DOHH2 (cell line): ENCODE results near the gene ACTN4.

Source experiments
- H3F3A ChIP-seq: fragments of 200-600 bp; sonication (generic), shearing (Covaris generic); 2 replicates; pipeline ENCODE4 v1.6.0; 2016; ENCODE audit warnings: antibody characterized with exemption, mild to moderate bottlenecking; ENCODE audit not compliant: control insufficient read depth, insufficient read depth
- H3K27ac ChIP-seq: fragments of 200-600 bp; sonication (generic); 2 replicates; pipeline ENCODE4 v1.5.1; 2014; ENCODE audit warnings: low read depth, mild to moderate bottlenecking, low read length, moderate library complexity
- H3K27me3 ChIP-seq: fragments of 200-600 bp; sonication (generic); 2 replicates; pipeline ENCODE4 v1.6.1; 2014; ENCODE audit warnings: mild to moderate bottlenecking, low read length, mixed read lengths; ENCODE audit not compliant: control insufficient read depth
- H3K36me3 ChIP-seq: fragments of 200-600 bp; sonication (generic); 2 replicates; pipeline ENCODE4 v1.6.1; 2014; ENCODE audit warnings: mild to moderate bottlenecking, low read length, moderate library complexity, mixed read lengths; ENCODE audit not compliant: control insufficient read depth
- H3K4me1 ChIP-seq: fragments of 200-600 bp; sonication (generic); 2 replicates; pipeline ENCODE4 v1.6.1; 2014; ENCODE audit warnings: mild to moderate bottlenecking, low read length, mixed read lengths; ENCODE audit not compliant: control insufficient read depth
- H3K4me2 ChIP-seq: fragments of 200-600 bp; sonication (generic); 2 replicates; pipeline ENCODE4 v1.6.0; 2014; ENCODE audit warnings: mild to moderate bottlenecking, low read length, moderate library complexity
- H3K4me3 ChIP-seq: fragments of 200-600 bp; sonication (generic); 2 replicates; pipeline ENCODE4 v1.5.1; 2014; ENCODE audit warnings: mild to moderate bottlenecking, low read length, mixed read lengths
- H3K79me2 ChIP-seq: fragments of 200-600 bp; sonication (generic); 2 replicates; pipeline ENCODE4 v1.6.1; 2014; ENCODE audit warnings: mild to moderate bottlenecking, low read length, mixed read lengths; ENCODE audit not compliant: control insufficient read depth
- H3K9me2 ChIP-seq: fragments of 200-600 bp; sonication (generic); replicated peaks from 2 replicates; pipeline ENCODE4 v1.6.1; 2014; ENCODE audit warnings: mild to moderate bottlenecking, low read length, mixed read lengths; ENCODE audit not compliant: control insufficient read depth
- H3K9me3 ChIP-seq: fragments of 200-600 bp; sonication (generic); 2 replicates; pipeline ENCODE4 v1.6.1; 2014; ENCODE audit warnings: antibody characterized with exemption, low read length, mixed read lengths; ENCODE audit not compliant: control insufficient read depth, insufficient read depth
- H4K20me1 ChIP-seq: fragments of 200-600 bp; sonication (generic); 2 replicates; pipeline ENCODE4 v1.6.0; 2014; ENCODE audit warnings: low read depth, mild to moderate bottlenecking, antibody characterized with exemption, low read length, moderate library complexity; ENCODE audit not compliant: control insufficient read depth, insufficient read depth
- EZH2phosphoT487 ChIP-seq: fragments of 200-600 bp; sonication (generic); IDR thresholded peaks from 2 replicates; pipeline ENCODE4 v1.6.1; 2017; ENCODE audit warnings: borderline replicate concordance, mild to moderate bottlenecking, antibody characterized with exemption, low read length, moderate library complexity, mixed read lengths
- TF ChIP-seq, protein P1 (sequence below): fragments of 200-600 bp; sonication (generic); IDR thresholded peaks from one replicate; pipeline ENCODE4 v1.5.1; 2014; ENCODE audit warnings: antibody characterized with exemption, mild to moderate bottlenecking, low read depth, low read length; ENCODE audit not compliant: poor library complexity, severe bottlenecking

ACTN4 gene

DNA sequence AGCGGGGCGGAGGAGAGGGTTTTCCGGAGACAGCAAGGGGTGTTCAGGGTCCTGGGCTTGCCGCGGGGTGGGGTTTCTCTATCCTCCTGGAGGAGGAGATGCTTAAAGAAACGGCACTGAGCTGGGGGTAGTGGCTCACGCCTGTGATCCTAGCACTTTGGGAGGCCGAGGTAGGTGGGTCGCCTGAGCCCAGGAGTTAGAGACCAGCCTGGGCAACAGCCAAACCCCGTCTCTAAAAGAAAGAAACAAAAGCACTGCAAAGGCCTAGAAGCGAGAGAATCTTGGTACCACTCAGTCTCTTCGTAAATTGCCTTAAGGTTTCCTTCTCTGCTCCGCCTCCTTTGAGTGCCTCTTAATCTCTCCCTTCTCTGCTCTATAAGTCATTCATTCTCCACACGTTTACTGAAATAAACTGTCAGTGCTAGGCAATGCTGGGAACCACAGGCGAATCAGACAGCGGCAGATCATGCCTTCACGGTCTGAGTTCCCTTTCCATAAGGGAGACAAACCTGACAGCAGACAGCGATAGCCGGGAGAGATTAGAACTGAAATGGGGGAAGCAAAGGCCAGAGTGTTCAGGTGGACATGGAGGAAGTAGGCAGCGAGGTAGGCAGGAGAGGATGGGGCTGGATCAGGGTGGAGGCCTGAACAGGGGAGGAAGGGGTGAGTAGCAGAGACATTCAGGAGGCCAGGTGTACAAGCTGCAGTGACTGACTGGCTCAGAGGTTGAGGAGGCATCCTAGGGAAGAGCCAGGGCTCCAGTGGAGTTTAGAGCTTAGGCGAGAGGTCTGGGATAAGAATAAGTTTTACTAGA, 27.9 kb upstream of the ACTN4 start:
- peak overlapping the region; percentile 98 for H3K4me2 ChIP-seq
- H3K4me1 ChIP-seq: peaks cover 40% of the 10 kb centered on the region
- H4K20me1 ChIP-seq: peaks cover 8% of the 10 kb centered on the region; the same call in 1 of the 2 replicates
- no peaks in the 10 kb centered on the region for H3K9me2 ChIP-seq
- H3K36me3 ChIP-seq: peaks cover 66% of the 10 kb centered on the region
- peak overlapping the region; percentile 44 for H3K27ac ChIP-seq
- peak overlapping the region; percentile 90 for H3K4me3 ChIP-seq
- peaks cover 8% of the 10 kb centered on the region for H3F3A ChIP-seq
- peaks cover 61% of the 10 kb centered on the region for H3K79me2 ChIP-seq
- no peaks in the 10 kb centered on the region for H3K27me3 ChIP-seq
- TF ChIP-seq EZH2phosphoT487: no peak
- TF ChIP-seq, protein P1, sequence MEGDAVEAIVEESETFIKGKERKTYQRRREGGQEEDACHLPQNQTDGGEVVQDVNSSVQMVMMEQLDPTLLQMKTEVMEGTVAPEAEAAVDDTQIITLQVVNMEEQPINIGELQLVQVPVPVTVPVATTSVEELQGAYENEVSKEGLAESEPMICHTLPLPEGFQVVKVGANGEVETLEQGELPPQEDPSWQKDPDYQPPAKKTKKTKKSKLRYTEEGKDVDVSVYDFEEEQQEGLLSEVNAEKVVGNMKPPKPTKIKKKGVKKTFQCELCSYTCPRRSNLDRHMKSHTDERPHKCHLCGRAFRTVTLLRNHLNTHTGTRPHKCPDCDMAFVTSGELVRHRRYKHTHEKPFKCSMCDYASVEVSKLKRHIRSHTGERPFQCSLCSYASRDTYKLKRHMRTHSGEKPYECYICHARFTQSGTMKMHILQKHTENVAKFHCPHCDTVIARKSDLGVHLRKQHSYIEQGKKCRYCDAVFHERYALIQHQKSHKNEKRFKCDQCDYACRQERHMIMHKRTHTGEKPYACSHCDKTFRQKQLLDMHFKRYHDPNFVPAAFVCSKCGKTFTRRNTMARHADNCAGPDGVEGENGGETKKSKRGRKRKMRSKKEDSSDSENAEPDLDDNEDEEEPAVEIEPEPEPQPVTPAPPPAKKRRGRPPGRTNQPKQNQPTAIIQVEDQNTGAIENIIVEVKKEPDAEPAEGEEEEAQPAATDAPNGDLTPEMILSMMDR: no peak
- no peaks in the 10 kb centered on the region for H3K9me3 ChIP-seq

DNA sequence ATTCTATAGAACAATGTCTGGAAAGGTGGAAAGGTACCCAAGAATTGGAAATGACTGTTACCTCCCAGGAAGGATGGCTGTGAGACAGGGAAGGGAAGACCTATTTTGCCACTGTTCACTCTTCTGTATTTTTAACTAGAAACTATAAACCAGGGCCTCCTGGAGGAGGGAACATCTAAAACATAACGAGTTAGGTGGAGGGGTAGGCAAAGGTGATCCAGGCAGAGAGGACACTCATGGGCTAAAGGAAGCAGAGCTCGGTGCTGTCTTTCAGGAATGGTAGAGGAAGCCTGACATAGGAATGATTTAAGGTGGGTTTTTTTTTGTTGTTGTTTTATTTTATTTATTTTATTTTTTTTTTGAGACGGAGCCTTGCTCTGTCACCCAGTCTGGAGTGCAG, 22.6 kb upstream of the ACTN4 start:
- Histone ChIP-seq H4K20me1 (peaks cover 5% of the 10 kb centered on the region; the same call in 1 of the 2 replicates), H3K4me1 (peaks cover 7% of the 10 kb centered on the region), H3K27me3 (no peaks in the 10 kb centered on the region), H3K9me3 (no peaks in the 10 kb centered on the region), H3K27ac (no peak overlapping the region), H3K36me3 (peaks cover 85% of the 10 kb centered on the region), H3K4me3 (no peak overlapping the region), H3K79me2 (peaks cover 29% of the 10 kb centered on the region), H3K4me2 (no peak overlapping the region), H3F3A (peaks cover 2% of the 10 kb centered on the region; the same call in 1 of the 2 replicates), H3K9me2 (no peaks in the 10 kb centered on the region)
- TF ChIP-seq, protein P1: no peak
- no peak for TF ChIP-seq EZH2phosphoT487

DNA sequence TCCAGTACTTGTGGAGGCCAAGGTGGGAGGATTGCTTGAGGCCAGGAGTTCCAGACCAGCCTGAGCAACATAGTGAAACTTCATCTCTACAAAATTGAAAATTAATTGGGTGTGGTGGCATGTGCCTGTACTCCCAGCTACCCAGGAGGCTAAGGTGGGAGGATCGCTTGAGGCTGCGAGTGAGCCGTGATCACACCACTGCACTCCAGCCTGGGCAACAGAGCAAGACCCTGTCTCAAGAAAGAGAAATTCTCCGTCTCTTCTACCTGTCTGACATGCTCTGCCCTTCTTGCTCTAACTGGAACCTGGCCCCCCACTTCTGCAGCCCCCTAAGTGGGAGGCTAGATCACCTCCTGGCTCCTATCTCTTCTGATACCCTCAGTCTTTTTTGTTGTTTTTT, 21.0 kb upstream of the ACTN4 start:
- H3K27me3 ChIP-seq: no peaks in the 10 kb centered on the region
- H3F3A ChIP-seq: peaks cover 2% of the 10 kb centered on the region; the same call in 1 of the 2 replicates
- peaks cover 76% of the 10 kb centered on the region for H3K36me3 ChIP-seq
- H3K9me2 ChIP-seq: no peaks in the 10 kb centered on the region
- no peak for TF ChIP-seq EZH2phosphoT487
- TF ChIP-seq, protein P1: no peak
- peaks cover 14% of the 10 kb centered on the region for H3K79me2 ChIP-seq
- H3K4me3 ChIP-seq: no peak overlapping the region
- no peaks in the 10 kb centered on the region for H4K20me1 ChIP-seq
- H3K9me3 ChIP-seq: no peaks in the 10 kb centered on the region
- H3K4me2 ChIP-seq: no peak overlapping the region
- H3K4me1 ChIP-seq: no peaks in the 10 kb centered on the region
- no peak overlapping the region for H3K27ac ChIP-seq
